Smooth muscle cell of the umbilical artery (primary cell): ENCODE measurements around the gene LYRM2. TPM values are rescaled to one million over a fixed set of nuclear protein-coding genes. Genes with fewer than 3 reads are reported as not detected.

ENCODE experiments used
- total RNA-seq: library from RNA; depleted of rRNA; stranded (reverse); fragments of >200 nt; gene quantifications from 2 replicates; pipeline ENCODE4 v1.2.3, GENCODE V29; 2014

The LYRM2 gene, protein sequence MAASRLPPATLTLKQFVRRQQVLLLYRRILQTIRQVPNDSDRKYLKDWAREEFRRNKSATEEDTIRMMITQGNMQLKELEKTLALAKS
- 22.1 and 26.7 TPM in 2 replicates for total RNA-seq

GRCh38 chr6:89638320-89639195 lies at the start of gene LYRM2:
Gene LYRM2 (minus strand): TSS chr6:89638747. CDS start chr6:89638716, 31 bp downstream.

Other genes starting within 250 kb of the LYRM2 start
- 0.37 and 0.59 TPM in 2 replicates for gene RRAGD, start 226.5 kb downstream of the LYRM2 start, total RNA-seq
- 2.1 and 3.9 TPM in 2 replicates for gene ANKRD6, start 205.6 kb downstream of the LYRM2 start, total RNA-seq
- 27.9 and 41.3 TPM in 2 replicates for gene MDN1, start 181.0 kb upstream of the LYRM2 start, total RNA-seq
- gene CASP8AP2, start 191.1 kb upstream of the LYRM2 start, total RNA-seq, result 11.3 and 18.3 TPM in 2 replicates